Right renal pelvis (tissue), 4 donors: ENCODE results near the gene RNF141. TPM values are rescaled to one million over a fixed set of nuclear protein-coding genes. Genes with fewer than 3 reads are reported as not detected.

Experiments
- DNase-seq, 4 donors: peaks; one replicate each; pipeline ENCODE4 v3.0.0-alpha.2; 2013; ENCODE audit warnings: low read depth in 4 of 4, low spot score in 3 of 4, missing footprints in 1 of 4
- polyA plus RNA-seq, 4 donors: library from polyadenylated mRNA; unstranded; fragments of 120-200 nt; gene quantifications; one replicate each; pipeline ENCODE4 v1.2.1, GENCODE V29; 2013; ENCODE audit not compliant: insufficient read length in 4 of 4

Gene RNF141, protein sequence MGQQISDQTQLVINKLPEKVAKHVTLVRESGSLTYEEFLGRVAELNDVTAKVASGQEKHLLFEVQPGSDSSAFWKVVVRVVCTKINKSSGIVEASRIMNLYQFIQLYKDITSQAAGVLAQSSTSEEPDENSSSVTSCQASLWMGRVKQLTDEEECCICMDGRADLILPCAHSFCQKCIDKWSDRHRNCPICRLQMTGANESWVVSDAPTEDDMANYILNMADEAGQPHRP
- 10 to 100 TPM; 39.5 to 54.3 (median 50.7) TPM for polyA plus RNA-seq

DNA sequence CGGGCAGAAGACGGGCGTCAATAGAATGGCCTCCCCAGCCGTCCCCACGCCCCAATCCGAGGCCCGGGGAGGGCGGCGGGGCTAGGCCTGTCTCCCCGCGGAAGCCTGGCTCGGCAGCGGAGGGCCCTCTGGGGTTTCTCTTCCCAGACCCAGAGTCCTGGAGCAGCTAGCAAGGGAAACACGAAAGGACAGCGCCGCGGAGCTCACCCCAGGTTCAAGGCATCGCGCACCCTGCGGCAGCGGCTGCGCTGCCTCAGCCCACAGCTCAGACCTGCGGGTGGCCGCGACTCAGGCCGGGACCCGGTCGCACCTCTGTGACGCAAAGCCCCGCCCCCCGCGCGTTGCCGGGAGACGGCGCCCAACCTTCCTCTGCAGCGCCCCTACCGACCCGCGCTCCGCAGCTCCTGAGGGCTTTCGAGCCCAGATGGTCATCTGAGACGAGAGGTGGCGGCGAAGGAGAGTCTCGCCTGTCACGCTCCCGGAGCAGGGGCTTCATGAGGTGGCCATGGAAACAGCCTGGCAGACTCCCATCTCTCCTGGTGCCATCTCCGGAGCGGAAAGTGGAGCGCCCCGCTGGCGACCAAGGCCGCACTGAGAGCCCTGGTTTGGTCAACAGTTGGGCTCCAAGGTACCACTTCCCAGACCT, at the start of gene RNF141:
RNF141 (minus strand) TSS at position 273 of the 646 bp plus-strand sequence. CDS start 7,029 bp downstream, outside the sequence.
- peak; percentile 88 to 90 (median 89) for DNase-seq

DNA sequence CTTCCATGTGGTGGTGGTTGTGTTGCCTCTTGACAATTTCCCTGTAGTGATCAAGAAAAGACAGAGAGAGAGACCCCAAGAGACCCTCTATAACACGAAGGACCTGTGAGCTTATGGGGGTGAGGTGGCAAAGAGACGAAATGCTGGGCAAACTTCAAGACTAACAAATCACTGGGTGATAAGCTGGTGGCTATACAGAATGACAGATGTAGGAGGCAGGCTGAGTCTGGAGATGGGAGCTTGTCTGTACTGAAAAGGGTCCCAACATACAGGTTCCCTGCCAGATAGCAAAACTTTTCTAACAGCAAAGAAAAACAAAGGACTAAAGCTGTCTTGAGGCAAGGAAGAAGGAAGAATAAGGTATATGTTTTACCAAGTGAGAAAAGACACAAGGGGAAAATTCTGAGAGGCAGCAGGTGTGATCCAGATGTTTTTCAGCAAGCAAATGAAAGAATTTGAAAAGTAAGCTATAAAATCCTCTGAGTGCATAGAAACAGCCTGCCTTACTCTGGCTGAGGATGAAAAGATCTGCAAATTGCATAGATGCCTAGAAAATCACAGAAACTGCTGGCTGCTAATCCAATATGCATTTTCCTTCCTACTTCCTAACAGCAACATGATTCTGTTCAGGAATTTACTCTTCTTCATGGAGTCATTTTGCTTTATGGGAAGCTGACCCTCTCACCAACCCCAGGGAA, 49.4 kb upstream of the RNF141 start:
- no peak for DNase-seq

DNA sequence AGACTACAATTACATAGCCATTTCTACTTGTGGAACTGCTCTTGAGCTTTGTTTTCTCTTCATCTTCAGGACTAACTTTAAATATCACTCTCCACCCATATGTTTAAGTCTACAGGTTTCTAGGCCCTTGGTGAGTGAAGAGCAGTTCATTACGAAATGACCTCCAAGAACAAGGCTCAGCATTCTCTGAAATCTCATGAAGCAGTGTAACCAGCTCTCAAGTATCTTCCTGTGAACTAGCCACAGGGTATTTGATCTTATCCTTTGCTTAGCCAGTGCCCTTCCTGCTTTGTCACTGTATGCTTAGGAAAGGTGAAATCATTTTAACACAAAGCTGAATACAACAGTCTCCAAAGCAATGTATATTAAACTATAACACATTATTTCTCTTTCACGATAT, 47.9 kb upstream of the RNF141 start:
- DNase-seq = no peak

DNA sequence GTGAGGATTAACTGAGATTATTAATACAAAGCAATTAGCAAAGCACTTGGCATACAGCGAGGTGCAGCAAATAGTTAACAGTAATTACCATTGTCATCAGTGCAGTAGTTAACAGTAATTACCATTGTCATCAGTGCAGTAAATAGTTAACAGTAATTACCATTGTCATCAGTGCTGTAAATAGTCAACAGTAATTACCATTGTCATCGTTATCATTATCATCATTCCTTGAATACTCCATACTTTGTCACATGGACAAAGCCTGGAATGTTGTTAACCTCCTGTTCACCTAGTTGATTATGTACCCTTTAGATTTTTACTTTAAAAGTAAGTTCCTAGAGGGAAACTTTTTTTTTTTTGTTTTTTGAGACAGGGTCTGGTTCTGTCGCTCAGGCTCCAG, 47.0 kb upstream of the RNF141 start:
- no peak for DNase-seq

DNA sequence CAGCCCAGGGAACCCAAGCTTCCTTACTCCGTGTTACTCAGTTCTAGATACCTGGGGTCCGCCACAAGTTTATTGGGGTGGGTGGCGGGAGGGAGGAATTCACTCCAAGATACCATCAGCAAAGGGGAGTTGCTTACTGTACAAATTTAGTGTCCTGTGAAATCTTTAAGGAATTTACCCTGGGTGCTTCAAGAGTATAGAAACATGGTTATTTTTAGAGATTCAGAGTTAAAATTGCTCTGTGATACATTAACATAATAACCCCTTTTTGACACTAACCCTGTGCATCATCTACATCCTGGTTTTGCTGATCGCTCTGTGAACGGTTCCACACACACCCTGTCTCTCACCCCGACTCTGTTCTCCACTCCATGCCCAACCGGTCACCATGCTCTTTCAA, 46.4 kb upstream of the RNF141 start:
- DNase-seq = no peak

DNA sequence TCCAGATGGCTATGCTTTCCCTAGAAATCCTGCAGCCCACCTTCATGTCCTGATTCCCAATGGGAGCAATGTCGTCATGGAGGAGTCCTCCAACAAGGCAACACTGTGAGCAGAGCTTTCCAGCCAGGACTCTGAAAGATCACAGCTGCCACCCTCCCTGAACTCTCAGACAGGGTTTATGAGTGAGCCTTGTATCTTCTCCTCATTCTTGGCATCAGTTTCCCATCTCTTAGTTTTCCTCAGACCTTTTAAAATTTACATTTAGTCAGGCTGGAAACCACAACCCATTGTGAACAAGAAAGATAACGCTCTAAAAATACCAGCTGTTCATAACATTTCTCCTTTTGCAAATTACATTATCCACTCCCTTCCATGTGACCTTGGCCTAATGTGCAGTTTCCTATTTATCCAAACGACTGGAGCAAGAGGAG, 43.1 kb upstream of the RNF141 start:
- peak in 1 of 4 donors; percentile 58 for DNase-seq

DNA sequence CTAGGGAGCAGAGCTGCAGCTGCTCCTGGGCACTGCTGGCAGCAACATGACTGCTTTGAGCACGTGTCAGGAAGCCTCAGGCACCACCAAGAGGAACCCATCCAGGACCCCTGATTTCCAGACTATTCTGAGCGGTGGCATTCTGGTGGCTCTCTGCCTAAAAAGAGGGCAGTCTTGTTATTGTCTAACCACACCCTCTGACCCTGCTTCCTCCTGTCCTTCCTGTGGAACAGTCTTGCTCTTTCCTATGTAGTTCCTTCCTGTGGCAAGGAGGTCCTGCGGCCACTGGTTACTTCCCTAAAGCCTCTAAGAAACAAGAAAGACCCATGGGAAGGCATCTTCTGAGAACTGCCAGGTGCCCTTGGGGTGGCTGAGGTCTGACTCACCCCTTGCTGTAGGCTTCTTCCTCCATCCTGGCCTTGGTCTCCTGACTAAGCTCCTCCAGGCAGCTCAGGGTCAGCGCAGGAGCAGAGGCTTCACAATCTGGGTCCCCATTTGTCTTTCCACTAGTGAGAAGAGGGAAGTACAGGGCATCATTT, 40.6 kb upstream of the RNF141 start:
- no peak for DNase-seq

DNA sequence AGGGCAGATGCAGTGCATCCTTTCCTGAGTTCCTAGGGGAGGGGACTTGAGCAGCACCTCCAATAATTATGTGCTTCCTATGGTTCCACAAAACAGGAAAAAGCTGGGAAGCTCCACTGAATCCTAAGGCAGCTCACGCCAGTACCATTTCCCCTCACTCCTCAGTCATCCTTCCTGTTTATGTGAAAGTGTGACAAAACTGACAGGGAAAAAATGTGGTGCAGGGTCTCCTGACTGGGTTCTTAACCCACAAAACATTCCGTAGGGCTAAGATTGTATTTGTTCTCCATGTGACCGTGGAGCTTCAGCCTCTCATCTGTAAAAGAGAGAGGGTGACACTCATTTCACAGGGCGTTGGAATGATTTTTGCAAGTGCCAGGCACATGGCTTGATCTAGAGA, 39.6 kb upstream of the RNF141 start:
- no peak for DNase-seq

DNA sequence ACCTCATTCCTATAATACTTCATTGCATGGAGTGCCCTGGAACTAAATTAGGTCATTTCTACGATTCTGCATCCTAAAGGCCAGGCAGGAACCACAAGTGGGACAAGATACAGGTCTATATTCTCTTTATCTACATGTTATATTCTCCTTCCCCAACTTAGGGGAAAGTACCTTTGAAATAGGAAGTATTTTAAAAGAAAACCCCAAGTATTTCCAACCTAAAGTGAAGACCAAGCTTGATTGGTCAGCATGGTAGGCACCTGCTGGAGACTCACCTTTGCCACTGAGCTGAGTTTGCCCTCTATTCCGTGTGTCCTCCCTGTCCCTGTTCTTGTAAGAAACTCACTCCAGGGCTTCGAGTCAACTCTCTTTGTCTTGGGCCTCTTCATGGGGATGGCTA, 38.7 kb upstream of the RNF141 start:
- no peak for DNase-seq

DNA sequence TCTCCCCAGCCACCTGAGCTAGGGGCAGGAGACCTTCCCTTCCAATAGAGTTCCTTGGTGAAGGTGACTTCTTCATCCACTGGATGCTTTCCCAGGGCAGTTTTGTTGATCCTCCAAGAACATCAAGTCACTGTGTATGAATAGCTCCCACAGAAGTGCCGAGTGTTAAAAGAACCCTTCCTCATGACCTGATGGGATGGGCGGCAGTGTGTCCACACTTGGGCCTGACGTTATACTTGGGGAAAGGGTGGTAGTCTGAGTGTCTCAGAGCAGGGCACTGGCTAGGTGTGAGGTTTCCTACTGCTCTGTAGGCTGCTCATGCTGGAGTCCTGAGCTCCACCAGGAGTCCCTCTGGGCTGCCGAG, 35.0 kb upstream of the RNF141 start:
- DNase-seq = no peak

DNA sequence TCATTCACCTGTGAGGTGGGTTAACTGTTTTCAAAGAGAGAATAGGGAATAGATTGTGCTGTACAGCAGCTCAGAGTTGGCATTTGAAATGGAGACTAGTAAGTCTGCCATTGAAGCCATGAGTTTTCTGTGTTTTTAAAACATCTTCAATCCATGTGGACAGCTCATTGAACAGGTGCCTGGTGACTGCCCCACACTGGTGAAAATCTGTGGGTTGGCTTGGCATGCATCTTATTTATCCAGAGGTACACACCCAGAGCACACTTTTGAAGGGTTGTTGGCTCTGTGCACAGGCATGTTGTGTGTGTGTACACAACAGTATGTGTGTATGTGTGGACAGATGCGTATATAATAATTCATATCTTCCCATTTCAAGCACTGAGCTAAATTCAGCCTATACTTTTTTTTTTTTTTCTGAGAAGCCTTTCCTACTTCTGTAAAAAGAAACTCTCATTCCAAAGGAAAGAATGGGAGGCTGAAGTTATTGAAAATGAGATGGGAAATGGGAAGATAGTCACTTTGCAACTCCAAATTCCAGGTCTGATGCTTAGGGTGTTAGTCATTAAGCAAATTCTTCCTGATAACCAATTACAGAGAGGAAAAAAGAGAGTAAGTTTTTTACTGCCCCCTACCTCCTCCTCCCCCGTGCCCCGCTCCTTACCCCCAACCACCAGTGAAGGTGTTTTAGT, 34.5 kb upstream of the RNF141 start:
- no peak for DNase-seq

DNA sequence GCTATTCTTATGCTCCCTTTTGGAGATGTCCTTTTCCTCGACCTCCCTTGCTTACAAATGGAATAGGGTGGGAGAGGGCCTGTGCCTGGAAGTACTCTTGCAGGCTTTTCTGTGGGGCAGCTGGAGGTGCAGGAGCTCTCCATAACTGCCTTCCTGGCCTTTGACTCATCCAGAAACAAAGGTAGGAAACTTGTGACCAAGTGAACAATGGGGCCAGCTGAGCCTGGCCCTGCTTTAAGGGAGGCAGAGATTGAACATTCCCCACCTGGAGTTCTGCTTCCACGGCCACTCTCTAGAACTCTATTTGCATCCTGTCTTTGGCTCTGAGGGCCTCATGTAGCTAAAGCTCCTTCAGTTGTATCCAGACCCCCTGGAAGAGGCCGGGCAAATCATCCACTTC, 32.6 kb upstream of the RNF141 start:
- no peak for DNase-seq

DNA sequence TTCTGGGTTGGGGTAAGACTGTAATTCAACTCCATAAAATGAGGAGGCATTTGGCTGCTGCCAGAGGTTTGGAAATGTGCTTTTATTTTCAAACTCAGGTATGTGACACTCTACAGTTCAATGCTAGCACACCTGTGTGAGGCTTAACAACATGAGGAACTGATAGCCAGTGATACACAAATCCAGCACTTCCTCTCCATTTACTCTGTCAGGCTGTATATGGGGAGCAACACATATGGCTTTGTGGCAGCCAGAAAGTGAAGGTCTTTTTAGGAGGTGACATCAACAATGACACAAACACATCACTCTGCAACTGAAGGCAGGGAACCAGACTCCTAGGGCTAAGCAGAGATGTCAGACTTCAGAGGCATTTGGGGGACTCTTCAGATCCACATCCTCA, 32.0 kb upstream of the RNF141 start:
- no peak for DNase-seq

DNA sequence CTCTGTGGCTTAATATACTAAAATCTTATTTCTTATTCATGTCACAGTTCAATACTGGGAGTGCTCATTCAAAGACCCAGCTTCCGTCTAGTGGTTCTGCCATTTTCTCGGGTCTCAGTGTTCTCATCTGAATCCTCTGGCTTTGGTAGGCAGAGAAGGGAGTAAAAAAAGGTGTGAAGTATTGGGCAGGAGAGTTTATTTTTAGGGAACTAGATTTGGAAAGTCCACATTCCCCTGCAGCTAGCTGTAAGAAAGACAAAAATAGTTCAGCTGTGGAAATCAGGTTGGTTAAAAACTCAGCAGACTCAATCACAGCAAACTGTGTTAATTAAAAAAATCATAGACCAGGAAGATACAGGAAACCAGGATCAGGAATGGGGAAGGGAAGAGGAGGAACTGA, 31.5 kb upstream of the RNF141 start:
- DNase-seq = no peak

DNA sequence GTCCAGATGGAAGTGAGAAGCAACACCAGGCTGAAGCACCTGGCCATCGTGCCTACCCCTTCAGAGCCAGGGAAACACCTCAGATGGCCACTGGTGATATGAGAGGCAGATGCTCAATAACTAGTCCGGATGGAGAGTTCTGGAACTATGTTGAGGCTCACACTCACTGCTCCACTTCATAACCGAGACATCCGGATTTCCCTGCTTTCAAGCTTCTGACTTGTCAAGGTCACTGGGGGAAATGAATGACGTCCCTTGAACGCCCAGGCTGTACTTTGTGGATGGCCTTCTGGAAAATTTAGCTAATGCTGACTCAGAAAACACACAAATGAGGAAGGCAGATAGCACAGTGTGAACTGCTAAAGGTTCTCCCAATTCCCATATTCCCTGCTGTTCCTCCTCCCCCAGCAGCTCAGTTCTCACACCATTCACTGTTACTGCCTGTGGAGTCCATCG, 27.5 kb upstream of the RNF141 start, which contains the start of gene LYVE1:
LYVE1 (minus strand) TSS at position 180 of the 456 bp plus-strand sequence; CDS start at position 47, 133 bp downstream.
- DNase-seq = peak in 1 of 4 donors; percentile 22

DNA sequence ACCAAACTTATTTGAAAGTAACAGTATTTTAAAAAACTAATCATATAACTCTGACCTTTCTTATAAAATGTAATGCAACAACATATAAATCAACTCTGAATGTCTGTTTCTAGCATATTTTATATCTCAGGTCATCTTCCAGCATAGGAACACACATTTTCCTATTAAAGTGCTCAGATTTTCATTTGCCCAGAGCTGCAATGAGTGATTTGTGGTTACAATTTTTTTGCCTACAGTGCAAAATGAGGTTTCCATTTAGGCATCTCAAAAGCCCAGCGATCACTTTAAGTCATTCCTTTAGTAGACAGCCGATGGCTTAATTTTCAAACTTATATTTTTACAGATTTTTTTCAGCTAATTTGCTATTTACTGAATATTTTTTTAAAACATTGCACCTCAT, 26.5 kb upstream of the RNF141 start:
- no peak for DNase-seq

DNA sequence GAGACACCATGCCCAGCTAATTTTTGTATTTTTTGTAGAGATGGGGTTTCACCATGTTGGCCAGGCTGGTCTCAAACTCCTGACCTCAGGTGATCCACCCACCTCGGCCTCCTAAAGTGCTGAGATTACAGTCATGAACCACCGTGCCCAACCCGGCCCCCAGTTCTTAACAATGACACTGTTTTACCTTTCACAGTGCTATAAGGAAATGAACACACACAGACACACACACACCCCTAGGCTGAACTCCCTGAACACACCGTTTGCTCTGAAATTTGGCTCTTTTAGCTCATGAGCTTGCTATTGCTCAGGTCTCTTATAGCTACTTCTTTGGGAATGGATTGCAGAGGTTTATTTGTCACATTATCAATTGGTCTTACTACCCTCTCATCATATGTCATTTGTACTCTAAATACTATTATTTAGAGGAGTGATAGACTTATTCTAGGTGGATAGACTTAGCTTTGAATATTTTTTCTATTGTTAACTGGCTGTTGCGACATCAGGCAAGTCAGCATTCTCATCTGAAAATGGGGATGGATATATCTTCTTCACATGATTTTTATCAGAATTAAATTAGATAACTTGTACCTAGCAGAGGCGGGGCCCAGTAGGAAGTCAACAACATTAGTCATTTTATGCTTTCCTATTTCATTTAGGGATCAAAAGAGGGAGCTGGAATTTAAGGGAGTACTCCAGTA, 25.4 kb upstream of the RNF141 start:
- DNase-seq = no peak

DNA sequence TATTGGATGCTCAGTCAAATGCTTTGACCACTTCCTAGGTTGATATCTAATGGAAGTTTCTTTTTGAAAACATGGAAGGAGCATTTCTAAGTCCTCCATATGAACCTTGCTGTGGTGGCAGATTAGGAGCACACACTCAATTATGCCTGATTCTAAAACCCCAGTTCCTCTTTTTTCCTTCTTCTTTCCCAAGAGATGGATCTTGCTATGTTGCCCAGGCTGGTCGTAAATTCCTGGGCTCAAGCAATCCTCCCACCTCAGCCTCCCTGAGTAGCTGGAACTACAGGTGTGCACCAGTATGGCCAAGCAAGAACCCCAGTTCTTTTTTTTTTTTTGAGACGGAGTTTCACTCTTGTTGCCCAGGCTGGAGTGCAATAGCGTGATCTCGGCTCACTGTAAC, 24.5 kb upstream of the RNF141 start:
- DNase-seq = no peak

DNA sequence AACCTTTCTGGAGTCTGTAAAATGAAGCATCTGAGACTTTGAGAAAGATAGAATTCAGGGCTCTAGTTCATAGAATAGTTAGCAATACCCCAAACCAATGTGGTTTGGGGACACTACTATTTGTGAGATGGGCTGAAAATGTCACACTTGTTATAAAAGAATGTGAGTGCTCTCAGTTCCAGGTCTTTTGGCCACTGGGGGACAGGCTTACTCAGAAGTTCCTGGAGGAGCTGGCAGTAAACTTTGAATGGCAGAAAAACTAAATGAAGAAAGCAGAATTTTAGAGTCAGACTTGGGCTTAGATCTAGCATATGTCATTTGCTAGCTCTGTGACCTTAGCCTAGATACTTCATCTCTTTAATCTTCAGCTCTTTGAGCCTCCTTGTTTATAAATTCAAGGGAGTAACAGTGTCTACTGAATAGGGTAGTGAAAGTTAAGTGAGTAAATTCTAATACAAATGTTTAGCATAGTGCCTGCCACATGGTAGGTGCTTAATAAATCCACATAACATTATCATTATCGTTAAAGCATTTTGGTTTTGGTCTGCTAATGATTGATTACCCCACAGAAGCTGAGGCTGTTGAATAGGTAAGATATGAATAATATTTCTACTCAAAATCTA, 23.8 kb upstream of the RNF141 start:
- peak in 1 of 4 donors; percentile 10 for DNase-seq

DNA sequence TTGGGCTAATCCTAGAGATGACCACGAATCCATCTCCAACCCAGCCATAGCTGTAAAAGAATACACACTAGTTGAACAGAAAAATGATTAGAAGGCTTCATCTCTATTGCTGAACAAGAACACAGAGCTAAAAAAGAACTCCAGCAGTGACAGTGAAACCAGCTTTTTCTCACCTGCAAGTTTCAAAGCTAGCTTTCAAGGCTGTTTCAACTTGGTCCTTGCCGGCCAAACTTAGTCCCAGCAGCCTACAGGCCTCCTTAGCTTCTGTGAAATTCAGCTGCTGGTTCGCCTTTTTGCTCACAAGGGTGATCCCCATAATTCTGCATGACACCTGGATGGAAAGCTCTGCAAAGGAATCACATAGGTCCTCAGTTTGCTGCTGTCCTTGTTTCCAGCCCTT, 23.0 kb upstream of the RNF141 start:
- DNase-seq = no peak
